Measurements from ENCODE around the gene MDFIC. TPM values are rescaled to one million over a fixed set of nuclear protein-coding genes. Genes with fewer than 3 reads are reported as not detected.

The MDFIC gene
- total and polyA plus RNA-seq, 2 donors from 2014 or later, result 9.8 to 32.9 TPM

- no peak overlapping the region for H3K4me3 ChIP-seq (ENCODE audit: low read length in 3 of 3)
- DNase-seq (no peak), FAIRE-seq (no peak)
- TF ChIP-seq CTCF (IDR thresholded peaks at IDR 0.05; ENCODE audit: borderline replicate concordance, extremely low read depth, insufficient read depth), result no peak
- H3K9ac ChIP-seq (ENCODE audit: low read length in 3 of 3), result no peak overlapping the region
- H3K27me3 ChIP-seq (ENCODE audit: control insufficient read depth, insufficient read depth, low read length), result no peaks in the 10 kb centered on the region
- no peak overlapping the region for H3K27ac ChIP-seq (ENCODE audit: low read depth in 2 of 2, low read length in 2 of 2)
- no peaks in the 10 kb centered on the region for H3K36me3 ChIP-seq (ENCODE audit: control insufficient read depth in 2 of 3, insufficient read depth in 3 of 3, low read length in 3 of 3)
- intact Hi-C loops (cut with DNase I), result no loop called here
- H3K4me1 ChIP-seq (ENCODE audit: control insufficient read depth in 2 of 3, insufficient read depth in 2 of 3, low read depth in 1 of 3, low read length in 3 of 3), result no peaks in the 10 kb centered on the region
- H3K9me3 ChIP-seq (ENCODE audit: control insufficient read depth in 2 of 3, insufficient read depth in 1 of 3, low read length in 3 of 3), result no peaks in the 10 kb centered on the region
Measured at GRCh38 chr7:115068220-115068619, 146.3 kb downstream of the MDFIC start.
